HEK293 (cell line): ENCODE measurements around the gene GLIPR1.

Source experiments
- ZNF112 ChIP-seq: fragments of 450-650 bp; formaldehyde crosslinking; IDR thresholded peaks from 2 replicates; pipeline ENCODE4 v1.5.0; 2017; ENCODE audit warnings: missing biosample characterization, missing genetic modification characterization
- ZNF501 ChIP-seq: fragments of 450-650 bp; formaldehyde crosslinking; IDR thresholded peaks from 2 replicates; pipeline ENCODE4 v1.5.1; 2016; ENCODE audit warnings: missing biosample characterization, missing genetic modification characterization
- ZNF677 ChIP-seq: fragments of 450-650 bp; IDR thresholded peaks from 2 replicates; pipeline ENCODE4 v1.5.0; 2018; ENCODE audit warnings: missing biosample characterization, mild to moderate bottlenecking, missing genetic modification characterization, moderate library complexity
- TF ChIP-seq, protein P1 (sequence below): fragments of 450-650 bp; formaldehyde crosslinking; IDR thresholded peaks from 2 replicates; pipeline ENCODE4 v1.5.1; 2016; ENCODE audit warnings: missing biosample characterization, missing genetic modification characterization

GRCh38 chr12:75539889-75540288, 59.3 kb downstream of the GLIPR1 start:
- TF ChIP-seq ZNF501 (tag by site-specific recombination): no peak
- no peak for TF ChIP-seq ZNF677 (tag by site-specific recombination)
- TF ChIP-seq, protein P1, sequence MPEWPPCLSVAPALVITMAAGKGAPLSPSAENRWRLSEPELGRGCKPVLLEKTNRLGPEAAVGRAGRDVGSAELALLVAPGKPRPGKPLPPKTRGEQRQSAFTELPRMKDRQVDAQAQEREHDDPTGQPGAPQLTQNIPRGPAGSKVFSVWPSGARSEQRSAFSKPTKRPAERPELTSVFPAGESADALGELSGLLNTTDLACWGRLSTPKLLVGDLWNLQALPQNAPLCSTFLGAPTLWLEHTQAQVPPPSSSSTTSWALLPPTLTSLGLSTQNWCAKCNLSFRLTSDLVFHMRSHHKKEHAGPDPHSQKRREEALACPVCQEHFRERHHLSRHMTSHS (tag by site-specific recombination): no peak
- no peak for TF ChIP-seq ZNF112
